Neural progenitor cell (in vitro differentiated cells): ENCODE measurements around the gene AQP5. TPM values are rescaled to one million over a fixed set of nuclear protein-coding genes. Genes with fewer than 3 reads are reported as not detected.
"Not testable (repeated sequence)": the region's sequence is repeated elsewhere in the genome, so short reads cannot be mapped to it uniquely, and the experiment has no call there.

Experiments used
- DNase-seq: peaks from one replicate; pipeline ENCODE4 v3.0.0-alpha.2; 2016; ENCODE audit warnings: low spot score
- H2AFZ ChIP-seq: fragments of 200-600 bp; sonication (generic); replicated peaks from 2 replicates; pipeline ENCODE4 v1.6.1; 2016; ENCODE audit warnings: antibody characterized with exemption
- H3F3A ChIP-seq: fragments of 200-600 bp; sonication (generic); 2 replicates; pipeline ENCODE4 v1.6.1; 2016; ENCODE audit warnings: antibody characterized with exemption, low read depth
- H3K27ac ChIP-seq: fragments of 200-600 bp; sonication (generic); 2 replicates; pipeline ENCODE4 v1.5.1; 2016; ENCODE audit warnings: mild to moderate bottlenecking
- H3K27me3 ChIP-seq: fragments of 200-600 bp; sonication (generic); 2 replicates; pipeline ENCODE4 v1.6.1; 2016; ENCODE audit warnings: mild to moderate bottlenecking, moderate library complexity
- H3K36me3 ChIP-seq: fragments of 200-600 bp; sonication (generic); 2 replicates; pipeline ENCODE4 v1.5.1; 2016
- H3K4me1 ChIP-seq: fragments of 200-600 bp; sonication (generic); 2 replicates; pipeline ENCODE4 v1.6.1; 2016; ENCODE audit warnings: mixed run types
- H3K4me2 ChIP-seq: fragments of 200-600 bp; sonication (generic); 2 replicates; pipeline ENCODE4 v1.6.1; 2016
- H3K4me3 ChIP-seq: fragments of 200-600 bp; sonication (generic); 2 replicates; pipeline ENCODE4 v1.5.1; 2016
- H3K79me2 ChIP-seq: fragments of 200-600 bp; sonication (generic); 2 replicates; pipeline ENCODE4 v1.6.1; 2016; ENCODE audit warnings: low read depth
- H3K9ac ChIP-seq: fragments of 200-600 bp; sonication (generic); 2 replicates; pipeline ENCODE4 v1.6.1; 2016
- H3K9me3 ChIP-seq: fragments of 200-600 bp; sonication (generic); 2 replicates; pipeline ENCODE4 v1.5.1; 2016; ENCODE audit warnings: low read depth
- H4K20me1 ChIP-seq: fragments of 200-600 bp; sonication (generic); 2 replicates; pipeline ENCODE4 v1.6.1; 2016; ENCODE audit warnings: low read depth
- H3K27ac Mint-ChIP-seq: 3 replicates; pipeline ENCODE4 v1.8.0; 2021; ENCODE audit warnings: mixed read lengths
- H3K27me3 Mint-ChIP-seq: 2 replicates; pipeline ENCODE4 v1.8.0; 2022; ENCODE audit warnings: low read depth, mild to moderate bottlenecking, inconsistent platforms, moderate library complexity, mixed read lengths; ENCODE audit not compliant: insufficient read depth
- H3K36me3 Mint-ChIP-seq: 3 replicates; pipeline ENCODE4 v1.8.0; 2021; ENCODE audit warnings: mixed read lengths
- H3K4me1 Mint-ChIP-seq: 3 replicates; pipeline ENCODE4 v1.8.0; 2021; ENCODE audit warnings: mixed read lengths
- H3K4me3 Mint-ChIP-seq: 3 replicates; pipeline ENCODE4 v1.8.0; 2021; ENCODE audit warnings: mild to moderate bottlenecking, moderate library complexity, mixed read lengths
- H3K9me3 Mint-ChIP-seq: 3 replicates; pipeline ENCODE4 v1.8.0; 2020; ENCODE audit warnings: mixed read lengths
- CTCF ChIP-seq: fragments of 200-600 bp; sonication (generic); IDR thresholded peaks from 2 replicates; pipeline ENCODE4 v1.5.1; 2017; ENCODE audit warnings: antibody characterized with exemption, mild to moderate bottlenecking
- EZH2 ChIP-seq: fragments of 200-600 bp; sonication (generic); IDR thresholded peaks from 2 replicates; pipeline ENCODE4 v1.6.1; 2017; ENCODE audit warnings: antibody characterized with exemption, mild to moderate bottlenecking, moderate library complexity
- EZH2phosphoT487 ChIP-seq: fragments of 200-600 bp; sonication (generic); IDR thresholded peaks from 2 replicates; pipeline ENCODE4 v1.6.1; 2017; ENCODE audit warnings: antibody characterized with exemption
- total RNA-seq: library from RNA; depleted of rRNA; stranded (reverse); fragments of >200 nt; gene quantifications from 2 replicates; pipeline ENCODE4 v1.2.3, GENCODE V29; 2015; ENCODE audit warnings: low replicate concordance

AQP5 gene
- total RNA-seq, 1 donor from 2014 or later = not detected

GRCh38 chr12:49983892-49984291, 22.2 kb downstream of the AQP5 start:
- peaks cover 54% of the 10 kb centered on the region for H3K4me1 Mint-ChIP-seq

DNA sequence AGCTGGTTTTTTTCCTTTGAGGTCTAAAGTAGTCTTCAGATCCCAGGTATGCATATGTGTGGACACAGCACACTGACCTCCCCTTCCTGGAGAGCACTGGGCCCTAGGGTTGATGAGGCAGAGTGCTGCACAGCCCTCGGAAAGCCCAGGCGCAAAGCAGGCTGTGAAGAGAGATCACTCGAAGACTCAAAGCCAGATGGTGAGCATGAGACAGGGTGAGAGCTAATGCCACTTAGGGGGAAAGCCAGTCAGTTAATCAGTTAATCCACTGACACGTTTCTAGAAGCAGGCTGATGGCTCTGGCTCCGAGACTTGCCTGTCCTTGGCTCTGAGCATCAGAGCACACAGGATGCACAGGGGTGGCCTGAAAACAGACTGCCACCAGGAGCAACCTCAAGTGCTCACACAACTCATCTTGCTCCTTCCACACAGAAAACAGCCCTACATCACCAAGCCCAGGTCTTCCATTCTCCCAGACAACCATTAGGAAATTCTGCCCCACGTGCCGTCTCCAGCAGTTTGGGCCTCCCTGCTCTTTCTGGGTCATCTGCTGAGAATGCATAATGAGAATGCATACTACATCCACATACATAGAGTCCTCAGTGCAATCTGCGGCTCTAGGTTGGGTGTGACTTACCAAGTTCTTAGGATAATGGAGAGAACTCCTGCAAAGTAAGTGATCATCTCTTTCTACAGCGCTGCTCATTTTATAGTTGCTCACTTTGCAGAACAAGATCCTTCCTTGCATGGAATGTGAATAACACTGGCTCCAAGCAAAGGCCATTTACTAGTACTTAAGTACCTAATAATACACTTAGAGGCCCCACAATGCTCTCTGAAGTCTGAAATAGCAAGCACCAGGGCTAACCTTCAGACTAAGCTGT, 23.0 kb downstream of the AQP5 start:
- peaks cover 9% of the 10 kb centered on the region for H3K36me3 Mint-ChIP-seq
- no peak for TF ChIP-seq EZH2phosphoT487
- no peak for TF ChIP-seq EZH2
- TF ChIP-seq CTCF = no peak
- no peaks in the 10 kb centered on the region for H3K36me3 ChIP-seq
- H3K4me2 ChIP-seq = peak overlapping the region; percentile 27
- H3K4me3 ChIP-seq = no peak overlapping the region
- no peaks in the 10 kb centered on the region for H3K79me2 ChIP-seq
- H3K27me3 Mint-ChIP-seq = peaks cover 8% of the 10 kb centered on the region
- H2AFZ ChIP-seq = no peak overlapping the region
- H3K4me1 Mint-ChIP-seq = peaks cover 45% of the 10 kb centered on the region
- H3K4me3 Mint-ChIP-seq = peak overlapping the region; percentile 47
- peaks cover 29% of the 10 kb centered on the region for H3K4me1 ChIP-seq
- H3K27ac ChIP-seq = peak overlapping the region; percentile 51
- H3K9me3 Mint-ChIP-seq = no peaks in the 10 kb centered on the region
- H3K9me3 ChIP-seq = no peaks in the 10 kb centered on the region
- H3F3A ChIP-seq = peaks cover 33% of the 10 kb centered on the region
- peaks cover 24% of the 10 kb centered on the region for H4K20me1 ChIP-seq
- H3K27ac Mint-ChIP-seq = no peak overlapping the region
- no peak overlapping the region for H3K9ac ChIP-seq
- peak; percentile 45 for DNase-seq
- no peaks in the 10 kb centered on the region for H3K27me3 ChIP-seq

More at GRCh38 chr12:49983892-49984291, 22.2 kb downstream of the AQP5 start:
- H3K4me1 ChIP-seq = peaks cover 36% of the 10 kb centered on the region
- Mint-ChIP-seq H3K9me3 (no peaks in the 10 kb centered on the region), H3K4me3 (peak overlapping the region; percentile 22), H3K36me3 (peaks cover 8% of the 10 kb centered on the region), H3K27me3 (peaks cover 8% of the 10 kb centered on the region), H3K27ac (peak overlapping the region; percentile 25)
- H3K4me3 ChIP-seq = no peak overlapping the region
- H3K9ac ChIP-seq = no peak overlapping the region
- DNase-seq = peak; percentile 86
- H4K20me1 ChIP-seq = peaks cover 24% of the 10 kb centered on the region
- peak overlapping the region; percentile 51 for H3K27ac ChIP-seq
- no peaks in the 10 kb centered on the region for H3K79me2 ChIP-seq
- H2AFZ ChIP-seq = no peak overlapping the region
- no peaks in the 10 kb centered on the region for H3K27me3 ChIP-seq
- H3K4me2 ChIP-seq = peak overlapping the region; percentile 27
- no peaks in the 10 kb centered on the region for H3K9me3 ChIP-seq
- TF ChIP-seq EZH2 (no peak), EZH2phosphoT487 (no peak), CTCF (no peak)
- H3K36me3 ChIP-seq = no peaks in the 10 kb centered on the region
- H3F3A ChIP-seq = peaks cover 33% of the 10 kb centered on the region

- Mint-ChIP-seq H3K9me3 (no peaks in the 10 kb centered on the region), H3K4me1 (peaks cover 34% of the 10 kb centered on the region), H3K27me3 (peaks cover 6% of the 10 kb centered on the region), H3K36me3 (peaks cover 17% of the 10 kb centered on the region), H3K27ac (no peak overlapping the region), H3K4me3 (no peak overlapping the region)
- Histone ChIP-seq H3K79me2 (no peaks in the 10 kb centered on the region), H3K9me3 (no peaks in the 10 kb centered on the region), H3K27me3 (no peaks in the 10 kb centered on the region), H3K4me1 (peaks cover 20% of the 10 kb centered on the region), H4K20me1 (peaks cover 18% of the 10 kb centered on the region), H3K27ac (no peak overlapping the region), H2AFZ (no peak overlapping the region), H3K9ac (no peak overlapping the region), H3F3A (peaks cover 24% of the 10 kb centered on the region), H3K4me3 (no peak overlapping the region), H3K36me3 (peaks cover 1% of the 10 kb centered on the region), H3K4me2 (no peak overlapping the region)
- TF ChIP-seq EZH2phosphoT487 = no peak
- DNase-seq = no peak
These were observed 24.3 kb downstream of the AQP5 start for GRCh38 chr12:49985981-49986380.

DNA sequence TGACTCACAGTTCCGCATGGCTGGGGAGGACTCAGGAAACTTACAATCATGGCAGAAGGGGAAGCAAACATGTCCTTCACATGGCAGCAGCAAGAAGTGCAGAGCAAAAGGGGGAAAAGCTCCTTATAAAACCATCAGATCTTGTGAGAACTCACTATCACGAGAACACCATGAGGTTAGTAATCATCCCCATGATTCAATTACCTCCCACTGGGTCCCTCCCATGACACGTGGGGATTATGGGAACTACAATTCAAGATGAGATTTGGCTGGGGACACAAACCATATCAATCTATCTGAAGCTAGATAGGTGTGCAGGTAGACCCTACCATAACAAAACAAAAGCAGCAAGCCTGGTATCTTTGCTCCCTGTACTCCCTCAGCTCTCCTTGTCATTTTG, 24.8 kb downstream of the AQP5 start:
- H3K27me3 Mint-ChIP-seq, H3K79me2 ChIP-seq, DNase-seq, H2AFZ ChIP-seq, H3K9me3 Mint-ChIP-seq, H3K27ac ChIP-seq, H3K4me3 Mint-ChIP-seq, H3K4me3 ChIP-seq, H3K27ac Mint-ChIP-seq, H3K9me3 ChIP-seq, H3K36me3 ChIP-seq, H3K9ac ChIP-seq, H3K27me3 ChIP-seq, H3K4me2 ChIP-seq: not testable (repeated sequence)
- peaks cover 31% of the 10 kb centered on the region for H3K4me1 Mint-ChIP-seq
- peaks cover 16% of the 10 kb centered on the region for H3K4me1 ChIP-seq
- peaks cover 17% of the 10 kb centered on the region for H3K36me3 Mint-ChIP-seq
- peaks cover 20% of the 10 kb centered on the region for H3F3A ChIP-seq
- peaks cover 18% of the 10 kb centered on the region for H4K20me1 ChIP-seq
